ENCODE measurements around the gene SLC1A2. TPM values are rescaled to one million over a fixed set of nuclear protein-coding genes. Genes with fewer than 3 reads are reported as not detected.

The SLC1A2 gene
- total RNA-seq, 6 experiments from 2014 or later: 1.7 to 2.4 (median 2.1) TPM

DNA sequence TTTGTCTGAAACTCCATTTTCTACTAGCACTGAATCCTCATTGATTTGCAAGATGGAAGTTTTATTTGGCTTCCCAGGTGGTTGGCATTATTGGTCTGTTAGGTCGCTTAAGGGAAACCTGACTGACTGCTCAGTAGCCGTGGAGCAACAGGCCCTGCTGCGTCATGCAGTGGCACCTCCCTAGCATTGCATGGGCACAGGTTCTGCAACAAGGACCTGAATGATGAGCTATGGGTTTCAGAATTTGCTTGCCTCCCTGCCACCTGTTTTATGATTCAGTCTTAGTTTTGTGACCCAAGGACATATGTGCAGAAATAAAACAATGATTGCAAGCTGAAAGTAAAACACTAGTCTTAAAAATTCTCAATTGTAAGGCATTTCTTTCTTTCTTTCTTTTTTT is 128.5 kb downstream of the SLC1A2 start:
- no peak for DNase-seq
- Mint-ChIP-seq H3K36me3 (ENCODE audit: low read depth) (peaks cover 11% of the 10 kb centered on the region; the same call in 1 of the 2 replicates), H3K4me1 (ENCODE audit: low read depth) (peaks cover 59% of the 10 kb centered on the region), H3K27me3 (ENCODE audit: insufficient read depth) (no peaks in the 10 kb centered on the region), H3K9me3 (no peaks in the 10 kb centered on the region), H3K4me3 (no peak overlapping the region), H3K27ac (peak overlapping the region; percentile 96; the same call in 1 of the 2 replicates)
- TF ChIP-seq, protein P1, sequence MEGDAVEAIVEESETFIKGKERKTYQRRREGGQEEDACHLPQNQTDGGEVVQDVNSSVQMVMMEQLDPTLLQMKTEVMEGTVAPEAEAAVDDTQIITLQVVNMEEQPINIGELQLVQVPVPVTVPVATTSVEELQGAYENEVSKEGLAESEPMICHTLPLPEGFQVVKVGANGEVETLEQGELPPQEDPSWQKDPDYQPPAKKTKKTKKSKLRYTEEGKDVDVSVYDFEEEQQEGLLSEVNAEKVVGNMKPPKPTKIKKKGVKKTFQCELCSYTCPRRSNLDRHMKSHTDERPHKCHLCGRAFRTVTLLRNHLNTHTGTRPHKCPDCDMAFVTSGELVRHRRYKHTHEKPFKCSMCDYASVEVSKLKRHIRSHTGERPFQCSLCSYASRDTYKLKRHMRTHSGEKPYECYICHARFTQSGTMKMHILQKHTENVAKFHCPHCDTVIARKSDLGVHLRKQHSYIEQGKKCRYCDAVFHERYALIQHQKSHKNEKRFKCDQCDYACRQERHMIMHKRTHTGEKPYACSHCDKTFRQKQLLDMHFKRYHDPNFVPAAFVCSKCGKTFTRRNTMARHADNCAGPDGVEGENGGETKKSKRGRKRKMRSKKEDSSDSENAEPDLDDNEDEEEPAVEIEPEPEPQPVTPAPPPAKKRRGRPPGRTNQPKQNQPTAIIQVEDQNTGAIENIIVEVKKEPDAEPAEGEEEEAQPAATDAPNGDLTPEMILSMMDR (IDR thresholded peaks at IDR 0.05): no peak

DNA sequence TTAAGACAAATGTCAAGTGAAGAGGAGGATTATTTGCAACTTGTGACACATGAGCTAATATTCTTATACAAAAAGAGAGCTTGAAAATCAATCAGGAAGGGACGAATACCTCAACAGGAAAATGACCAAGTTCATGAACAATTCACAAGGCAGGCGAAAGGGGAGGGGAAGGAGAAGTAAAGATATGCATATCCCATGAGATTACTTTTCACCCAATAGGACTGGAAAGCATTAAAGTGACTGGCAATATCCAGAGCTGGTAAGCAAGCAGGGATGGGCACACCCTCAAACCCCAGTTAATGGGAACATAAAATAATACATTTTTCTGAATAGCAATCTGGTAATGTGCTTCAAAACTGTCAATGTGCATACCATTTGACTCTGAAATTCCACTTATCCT is 129.5 kb downstream of the SLC1A2 start:
- H3K27ac Mint-ChIP-seq: peak overlapping the region; percentile 96

DNA sequence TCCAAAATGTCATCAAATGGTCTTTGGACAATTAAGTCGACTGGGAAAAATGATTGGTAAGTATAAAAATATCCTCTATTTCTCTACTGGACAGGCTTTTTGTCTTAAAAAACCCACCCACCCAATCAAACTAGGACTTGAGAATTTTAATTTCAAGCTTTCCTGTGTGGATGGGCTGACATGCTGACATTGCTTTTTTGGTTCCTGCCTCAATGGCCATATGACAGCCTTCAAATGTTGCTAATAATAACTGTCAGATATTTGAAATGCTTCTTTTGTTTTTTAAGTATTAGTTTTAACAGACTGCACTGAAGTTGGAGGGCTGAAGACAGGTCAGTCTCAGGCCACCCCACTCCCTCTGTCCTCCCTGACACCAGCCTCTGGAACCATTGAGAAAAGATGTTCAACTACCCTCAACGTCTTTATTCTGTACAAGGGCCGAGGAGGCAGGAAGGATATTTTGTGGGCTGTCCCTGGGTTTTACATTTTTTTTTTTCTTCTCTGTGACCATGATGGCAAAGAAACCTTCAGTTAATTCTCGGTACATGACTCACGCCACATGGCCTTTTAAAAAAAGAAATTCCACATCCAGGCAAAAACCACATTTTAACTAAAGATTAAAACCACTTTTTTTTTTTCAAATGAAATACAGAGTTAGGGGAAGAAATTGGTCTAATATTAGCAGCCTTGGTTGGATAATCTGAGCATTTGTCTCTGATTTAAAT is 130.4 kb downstream of the SLC1A2 start:
- H3K36me3 Mint-ChIP-seq (ENCODE audit: low read depth): peaks cover 11% of the 10 kb centered on the region; the same call in 1 of the 2 replicates
- TF ChIP-seq, protein P1 (IDR thresholded peaks at IDR 0.05): no peak
- no peaks in the 10 kb centered on the region for H3K27me3 Mint-ChIP-seq (ENCODE audit: insufficient read depth)
- H3K4me3 Mint-ChIP-seq: peak overlapping the region; percentile 67
- no peaks in the 10 kb centered on the region for H3K9me3 Mint-ChIP-seq
- peak overlapping the region; percentile 96 for H3K27ac Mint-ChIP-seq
- peaks cover 59% of the 10 kb centered on the region for H3K4me1 Mint-ChIP-seq (ENCODE audit: low read depth)
- peak; percentile 65 for DNase-seq

More for the DNA sequence above, 129.5 kb downstream of the SLC1A2 start:
- Mint-ChIP-seq H3K4me3 (peak overlapping the region; percentile 67), H3K27me3 (ENCODE audit: insufficient read depth) (no peaks in the 10 kb centered on the region), H3K4me1 (ENCODE audit: low read depth) (peaks cover 59% of the 10 kb centered on the region), H3K36me3 (ENCODE audit: low read depth) (peaks cover 11% of the 10 kb centered on the region; the same call in 1 of the 2 replicates), H3K9me3 (no peaks in the 10 kb centered on the region)
- TF ChIP-seq, protein P1 (IDR thresholded peaks at IDR 0.05): no peak
- peak; percentile 63 for DNase-seq

DNA sequence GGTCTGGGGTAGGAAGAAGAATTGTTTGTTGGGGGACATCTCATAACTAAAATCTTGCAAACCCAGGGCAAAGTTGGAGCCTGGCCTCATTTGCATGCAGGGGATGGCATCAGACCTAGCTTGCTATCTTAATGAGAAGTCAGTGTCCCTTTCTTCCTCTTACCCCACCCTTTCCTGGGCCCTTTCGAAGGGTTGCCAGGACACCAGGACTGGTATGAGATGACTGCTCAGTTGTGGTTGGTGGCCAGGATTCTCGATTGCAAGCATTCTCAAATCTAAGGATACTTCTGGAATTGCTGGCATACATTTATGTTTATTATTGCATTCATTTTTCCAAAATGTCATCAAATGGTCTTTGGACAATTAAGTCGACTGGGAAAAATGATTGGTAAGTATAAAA is 131.0 kb downstream of the SLC1A2 start:
- no peaks in the 10 kb centered on the region for H3K27me3 Mint-ChIP-seq (ENCODE audit: insufficient read depth)
- TF ChIP-seq, protein P1 (IDR thresholded peaks at IDR 0.05): no peak
- no peaks in the 10 kb centered on the region for H3K9me3 Mint-ChIP-seq
- DNase-seq: no peak
- H3K27ac Mint-ChIP-seq: peak overlapping the region; percentile 13; the same call in 1 of the 2 replicates
- no peak overlapping the region for H3K4me3 Mint-ChIP-seq
- peaks cover 11% of the 10 kb centered on the region; the same call in 1 of the 2 replicates for H3K36me3 Mint-ChIP-seq (ENCODE audit: low read depth)
- peaks cover 59% of the 10 kb centered on the region for H3K4me1 Mint-ChIP-seq (ENCODE audit: low read depth)

DNA sequence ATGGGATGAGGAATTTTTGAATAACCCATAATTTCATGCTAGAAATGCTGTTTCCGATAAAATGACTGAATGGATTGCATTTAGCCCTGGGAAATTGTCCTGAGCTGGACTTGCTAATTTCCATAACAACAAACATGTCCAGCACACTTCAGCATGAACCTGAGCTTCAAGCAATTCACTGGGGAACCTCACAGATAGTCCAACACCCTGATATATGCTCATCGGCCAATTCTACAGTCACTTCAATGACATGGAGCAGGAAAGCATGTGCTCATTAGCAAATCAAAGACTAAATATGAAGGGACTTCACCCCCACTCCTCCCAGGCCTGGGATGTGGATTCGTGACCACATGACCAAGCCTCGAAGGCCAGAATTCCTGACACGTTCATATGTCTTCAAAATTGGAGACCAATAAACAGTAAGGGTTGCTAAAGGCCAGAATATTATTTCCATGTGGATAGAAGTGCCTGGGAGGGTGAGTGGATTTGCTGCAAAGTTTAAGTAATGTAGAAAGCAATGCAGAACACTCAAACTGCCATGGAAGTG is 131.9 kb downstream of the SLC1A2 start:
- no peak overlapping the region for H3K27ac Mint-ChIP-seq
- peaks cover 61% of the 10 kb centered on the region for H3K4me1 Mint-ChIP-seq (ENCODE audit: low read depth)
- no peak overlapping the region for H3K4me3 Mint-ChIP-seq
- peaks cover 11% of the 10 kb centered on the region; the same call in 1 of the 2 replicates for H3K36me3 Mint-ChIP-seq (ENCODE audit: low read depth)
- H3K27me3 Mint-ChIP-seq (ENCODE audit: insufficient read depth): no peaks in the 10 kb centered on the region
- no peaks in the 10 kb centered on the region for H3K9me3 Mint-ChIP-seq
- TF ChIP-seq, protein P1 (IDR thresholded peaks at IDR 0.05): no peak
- no peak for DNase-seq

Measured in HFFc6 (cell line).